ENCODE measurements around the gene ATOH8. TPM values are rescaled to one million over a fixed set of nuclear protein-coding genes. Genes with fewer than 3 reads are reported as not detected.

Gene ATOH8
- total RNA-seq, 1 experiment from 2014 or later = 0.20 TPM

DNA sequence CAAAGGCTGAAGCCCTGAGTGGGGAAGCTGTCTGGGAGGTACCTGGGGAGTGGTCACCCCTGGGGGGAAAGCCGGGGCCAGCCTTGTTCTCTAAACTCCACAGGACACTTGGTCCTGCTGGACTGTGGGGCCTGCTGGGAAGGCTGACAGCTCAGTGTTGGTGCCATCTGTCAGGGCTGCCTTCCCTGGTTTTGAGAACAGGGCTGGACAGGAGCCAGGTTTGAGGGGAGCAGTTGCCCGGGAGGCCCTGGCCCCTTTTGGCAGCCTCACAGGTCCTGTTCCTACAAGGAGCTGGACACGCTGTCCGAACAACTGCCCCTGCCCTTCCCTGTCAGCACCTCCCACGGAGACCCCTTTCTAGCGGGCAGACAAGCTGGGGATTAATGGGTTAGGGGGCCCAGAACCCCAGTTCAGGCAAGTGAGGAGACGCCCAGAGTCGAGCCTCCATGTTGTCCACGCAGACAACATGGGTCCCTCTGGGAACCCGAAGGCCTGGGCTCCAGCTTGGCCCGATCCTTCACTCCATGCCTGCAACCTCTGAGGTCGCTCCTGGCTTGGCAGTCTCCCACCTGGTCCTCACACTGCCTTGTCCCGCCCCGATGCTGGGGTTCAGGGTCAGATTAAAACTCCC, 40.8 kb downstream of the ATOH8 start:
- Histone ChIP-seq H2AFZ (ENCODE audit: low read length) (no peak overlapping the region), H3T11ph (ENCODE audit: low read length) (no peak overlapping the region), H2BK5ac (ENCODE audit: insufficient read length, low read length) (no peak overlapping the region), H3K27ac (ENCODE audit: insufficient read length, low read depth, low read length) (no peak overlapping the region), H3K14ac (ENCODE audit: insufficient read depth, low read length) (no peak overlapping the region), H3K79me2 (ENCODE audit: insufficient read depth, low read length) (no peaks in the 10 kb centered on the region), H3K4ac (ENCODE audit: low read depth, low read length) (no peak overlapping the region), H3K27me3 (ENCODE audit: insufficient read depth, low read length) (no peaks in the 10 kb centered on the region; the same call in 1 of the 2 replicates), H4K5ac (ENCODE audit: insufficient read length, low read depth, low read length) (no peak overlapping the region), H4K20me1 (ENCODE audit: control insufficient read depth, insufficient read depth, insufficient read length) (no peaks in the 10 kb centered on the region), H2BK12ac (ENCODE audit: insufficient read length, low read depth, low read length) (no peak overlapping the region), H4K91ac (ENCODE audit: insufficient read length, low read depth, low read length) (no peak overlapping the region), H3K4me1 (ENCODE audit: insufficient read depth, low read length) (no peaks in the 10 kb centered on the region), H4K8ac (replicated peaks; ENCODE audit: insufficient read length, low read depth, low read length) (no peak overlapping the region), H3K9me3 (ENCODE audit: control insufficient read depth, low read depth, low read length) (no peaks in the 10 kb centered on the region), H3K18ac (ENCODE audit: insufficient read length, low read depth, low read length) (no peak overlapping the region), H3K9ac (ENCODE audit: extremely low read depth, insufficient read length, low read length) (no peak overlapping the region), H3K79me1 (ENCODE audit: insufficient read depth, low read depth, low read length, poor library complexity, severe bottlenecking) (no peaks in the 10 kb centered on the region), H3K4me2 (ENCODE audit: insufficient read depth, insufficient read length, low read length) (no peak overlapping the region), H2BK15ac (ENCODE audit: low read depth, low read length) (no peak overlapping the region), H2BK120ac (ENCODE audit: low read depth, low read length, poor library complexity, severe bottlenecking) (no peak overlapping the region), H3K56ac (ENCODE audit: insufficient read length, low read depth, low read length) (no peak overlapping the region), H2BK20ac (ENCODE audit: low read depth, low read length, poor library complexity, severe bottlenecking) (no peak overlapping the region), H2AK5ac (ENCODE audit: insufficient read length, low read length) (no peak overlapping the region), H3K23me2 (ENCODE audit: insufficient read length, low read depth, low read length, poor library complexity, severe bottlenecking) (no peaks in the 10 kb centered on the region), H3K23ac (ENCODE audit: insufficient read length, low read depth, low read length) (no peak overlapping the region)
- H3K36me3 Mint-ChIP-seq (ENCODE audit: insufficient read depth in 1 of 3, low read depth in 3 of 3) = no peaks in the 10 kb centered on the region
- no CpG with 5 or more reads among the region's 14 CpGs for WGBS (ENCODE audit: extremely low coverage, insufficient read length, low lambda C conversion rate)
- H3K4me3 Mint-ChIP-seq = no peak overlapping the region
- peaks cover 4 to 9% of the 10 kb centered on the region in 2 experiments; a peak in 3 of 4 replicates for H3K4me1 Mint-ChIP-seq
- H3K27me3 Mint-ChIP-seq (ENCODE audit: low read depth) = peaks cover 33% of the 10 kb centered on the region
- no peak for TF ChIP-seq CTCF (conservative IDR thresholded peaks at IDR 0.05)
- no peak for DNase-seq
- no peak overlapping the region; a peak in 2 of 7 replicates for H3K27ac Mint-ChIP-seq
- H3K9me3 Mint-ChIP-seq = no peaks in the 10 kb centered on the region
